A673 (cell line): ENCODE results near the gene DPM3. TPM values are rescaled to one million over a fixed set of nuclear protein-coding genes. Genes with fewer than 3 reads are reported as not detected.

ENCODE experiments used
- BruUV-seq: library from RNA; stranded (reverse); fragments of 400-500 nt; replicated peaks from 2 replicates; lab custom pipeline; 2021; lab: Mats Ljungman, UMichigan
- CTCF ChIA-PET: fragments of 300-600 bp; sonication (Branson Sonifier 250); formaldehyde crosslinking; loops from one replicate; lab custom pipeline; 2022; ENCODE audit warnings: antibody characterized with exemption; lab: Charles Lee
- POLR2A ChIA-PET: fragments of 300-600 bp; sonication (Branson Sonifier 250); formaldehyde crosslinking; loops from one replicate; lab custom pipeline; 2022; ENCODE audit warnings: antibody characterized with exemption; ENCODE audit not compliant: low non-redundant PET; lab: Charles Lee
- DNase-seq: peaks from one replicate; pipeline ENCODE4 v3.0.0-alpha.2; 2015; ENCODE audit warnings: low spot score
- H3K27ac ChIP-seq: fragments of 200-600 bp; sonication (generic); 2 replicates; pipeline ENCODE4 v1.5.1; 2016; ENCODE audit warnings: mixed run types, low read depth, mild to moderate bottlenecking, mixed read lengths, antibody characterized with exemption, low read length; ENCODE audit not compliant: poor library complexity, severe bottlenecking
- H3K27me3 ChIP-seq: fragments of 200-600 bp; sonication (generic); replicated peaks from 2 replicates; pipeline ENCODE4 v1.6.1; 2017; ENCODE audit warnings: mixed run types, low read depth, mild to moderate bottlenecking, mixed read lengths, antibody characterized with exemption, low read length; ENCODE audit not compliant: insufficient read depth, poor library complexity
- H3K36me3 ChIP-seq: fragments of 200-600 bp; sonication (generic); 2 replicates; pipeline ENCODE4 v1.6.1; 2016; ENCODE audit warnings: mixed run types, mild to moderate bottlenecking, mixed read lengths, antibody characterized with exemption, low read length; ENCODE audit not compliant: insufficient read depth, poor library complexity, severe bottlenecking
- H3K4me1 ChIP-seq: fragments of 200-600 bp; sonication (generic); 2 replicates; pipeline ENCODE4 v1.6.1; 2017; ENCODE audit warnings: mixed run types, mild to moderate bottlenecking, mixed read lengths, antibody characterized with exemption, low read length; ENCODE audit not compliant: insufficient read depth, poor library complexity, severe bottlenecking
- H3K4me3 ChIP-seq: fragments of 200-600 bp; sonication (generic); 2 replicates; pipeline ENCODE4 v1.5.1; 2016; ENCODE audit warnings: low read depth, mixed run types, mild to moderate bottlenecking, mixed read lengths, low read length; ENCODE audit not compliant: poor library complexity, severe bottlenecking
- H3K9me3 ChIP-seq: fragments of 200-600 bp; sonication (generic); 2 replicates; pipeline ENCODE4 v1.6.1; 2016; ENCODE audit warnings: mixed run types, low read depth, mild to moderate bottlenecking, mixed read lengths, antibody characterized with exemption, low read length; ENCODE audit not compliant: poor library complexity, severe bottlenecking
- EZH2 ChIP-seq: fragments of 200-600 bp; sonication (generic); IDR thresholded peaks from 2 replicates; pipeline ENCODE4 v1.6.1; 2017; ENCODE audit warnings: borderline replicate concordance, low read depth, mild to moderate bottlenecking, mixed read lengths, antibody characterized with exemption, low read length; ENCODE audit not compliant: poor library complexity, severe bottlenecking
- intact Hi-C: fragments of 100-400 bp; cut with micrococcal nuclease; formaldehyde crosslinking; loops from one replicate; pipeline ENCODE4 v1.10.0; 2022; ENCODE audit not compliant: unreplicated experiment
- total RNA-seq: library from RNA; stranded (reverse); gene quantifications from 2 replicates; pipeline ENCODE4 v1.2.3, GENCODE V29; 2021
- TF ChIP-seq, protein P1 (sequence below): fragments of 300-800, 200-600 bp; sonication (generic); conservative IDR thresholded peaks from 2 replicates; pipeline ENCODE4 v1.5.1; 2017; ENCODE audit warnings: low read depth, mild to moderate bottlenecking, antibody characterized with exemption, low read length, moderate library complexity, mixed read lengths

Gene DPM3
- total RNA-seq, 1 experiment from 2014 or later: 34.0 TPM

DNA sequence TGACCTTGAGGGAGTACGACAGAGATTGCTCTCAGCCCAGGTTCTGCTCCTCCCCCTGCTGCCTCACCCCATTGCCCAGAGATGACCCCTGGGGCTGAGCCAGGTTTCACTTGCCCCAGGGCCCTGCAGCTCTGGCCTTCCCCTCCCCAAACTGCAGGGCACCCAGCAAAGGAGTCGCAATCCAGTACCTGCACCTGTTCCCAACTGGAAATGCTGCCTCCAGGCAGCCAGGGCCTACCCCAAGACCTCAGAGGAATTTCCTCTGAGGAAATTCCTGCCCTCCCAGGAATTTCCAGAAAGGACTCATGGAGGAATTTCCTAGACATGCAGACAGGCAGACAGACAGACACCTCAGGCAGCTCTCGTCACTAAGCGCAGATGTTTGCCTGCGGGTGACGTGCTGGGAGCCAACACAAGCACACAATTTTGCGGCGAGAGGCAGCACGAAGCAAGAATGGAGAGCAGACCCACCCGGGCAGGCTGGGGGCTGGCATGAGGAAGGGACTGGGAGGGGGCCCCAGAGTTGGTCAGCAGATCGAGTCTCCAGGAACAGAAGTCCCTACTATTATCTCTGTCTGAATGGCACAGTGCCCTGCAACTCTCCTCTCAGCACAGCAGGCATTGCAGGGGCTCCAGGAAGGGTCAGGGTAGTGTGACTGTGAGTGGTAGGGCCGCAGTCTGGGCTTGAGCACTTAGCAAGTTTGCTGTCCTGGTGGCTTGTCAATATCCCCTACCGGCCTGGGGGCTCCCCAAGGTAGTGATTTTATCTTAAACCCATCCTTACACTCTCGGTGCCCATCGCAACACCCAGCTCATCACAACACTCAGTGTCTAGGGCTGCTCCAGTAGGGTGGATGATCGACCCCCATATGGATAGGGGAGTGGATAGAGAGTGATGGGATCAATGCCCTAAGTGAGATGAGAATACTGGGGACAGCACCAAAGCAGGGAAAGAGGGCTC is 15.5 kb downstream of the DPM3 start:
- ChIA-PET CTCF (interaction anchor here (1.3 kb wide), 1 partner anchor 33 kb away, joined by 6 read pairs; no protein-coding TSS in a partner anchor), POLR2A (no interaction called here)
- Histone ChIP-seq H3K27ac (no peak overlapping the region), H3K9me3 (no peaks in the 10 kb centered on the region), H3K4me3 (no peak overlapping the region), H3K27me3 (no peaks in the 10 kb centered on the region), H3K4me1 (peaks cover 30% of the 10 kb centered on the region), H3K36me3 (no peaks in the 10 kb centered on the region)
- intact Hi-C loops: loop anchor here (5.0 kb wide), 1 partner anchor 32 kb away; no protein-coding TSS in a partner anchor
- BruUV-seq: no TSS peak
- DNase-seq: no peak
- no peak for TF ChIP-seq EZH2
- TF ChIP-seq, protein P1, sequence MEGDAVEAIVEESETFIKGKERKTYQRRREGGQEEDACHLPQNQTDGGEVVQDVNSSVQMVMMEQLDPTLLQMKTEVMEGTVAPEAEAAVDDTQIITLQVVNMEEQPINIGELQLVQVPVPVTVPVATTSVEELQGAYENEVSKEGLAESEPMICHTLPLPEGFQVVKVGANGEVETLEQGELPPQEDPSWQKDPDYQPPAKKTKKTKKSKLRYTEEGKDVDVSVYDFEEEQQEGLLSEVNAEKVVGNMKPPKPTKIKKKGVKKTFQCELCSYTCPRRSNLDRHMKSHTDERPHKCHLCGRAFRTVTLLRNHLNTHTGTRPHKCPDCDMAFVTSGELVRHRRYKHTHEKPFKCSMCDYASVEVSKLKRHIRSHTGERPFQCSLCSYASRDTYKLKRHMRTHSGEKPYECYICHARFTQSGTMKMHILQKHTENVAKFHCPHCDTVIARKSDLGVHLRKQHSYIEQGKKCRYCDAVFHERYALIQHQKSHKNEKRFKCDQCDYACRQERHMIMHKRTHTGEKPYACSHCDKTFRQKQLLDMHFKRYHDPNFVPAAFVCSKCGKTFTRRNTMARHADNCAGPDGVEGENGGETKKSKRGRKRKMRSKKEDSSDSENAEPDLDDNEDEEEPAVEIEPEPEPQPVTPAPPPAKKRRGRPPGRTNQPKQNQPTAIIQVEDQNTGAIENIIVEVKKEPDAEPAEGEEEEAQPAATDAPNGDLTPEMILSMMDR: no peak

DNA sequence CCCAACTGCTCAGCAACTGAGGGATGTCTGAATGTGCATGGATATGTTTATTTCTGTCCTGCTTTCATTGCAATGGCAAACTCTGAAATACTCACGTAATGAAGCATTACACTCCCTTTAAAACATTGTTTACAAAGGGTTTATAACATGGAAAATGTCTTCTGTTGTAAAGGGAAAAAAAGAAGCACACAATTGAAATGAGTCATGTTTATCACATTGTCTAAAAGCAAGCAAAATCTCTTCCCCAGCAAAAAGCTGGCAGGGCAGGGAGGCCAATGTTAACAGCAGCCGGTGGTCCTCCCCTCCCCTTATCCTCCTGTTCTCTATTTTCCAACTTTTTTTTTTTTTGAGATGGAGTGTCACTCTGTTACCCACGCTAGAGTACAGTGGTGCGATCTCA is 16.5 kb downstream of the DPM3 start:
- H3K9me3 ChIP-seq: no peaks in the 10 kb centered on the region
- H3K27me3 ChIP-seq: no peaks in the 10 kb centered on the region
- no TSS peak for BruUV-seq
- TF ChIP-seq, protein P1: no peak
- no peak for TF ChIP-seq EZH2
- no peak overlapping the region for H3K27ac ChIP-seq
- POLR2A ChIA-PET: no interaction called here
- CTCF ChIA-PET: no interaction called here
- no peaks in the 10 kb centered on the region for H3K36me3 ChIP-seq
- no peak overlapping the region for H3K4me3 ChIP-seq
- DNase-seq: no peak
- intact Hi-C loops: no loop called here
- H3K4me1 ChIP-seq: peaks cover 21% of the 10 kb centered on the region

DNA sequence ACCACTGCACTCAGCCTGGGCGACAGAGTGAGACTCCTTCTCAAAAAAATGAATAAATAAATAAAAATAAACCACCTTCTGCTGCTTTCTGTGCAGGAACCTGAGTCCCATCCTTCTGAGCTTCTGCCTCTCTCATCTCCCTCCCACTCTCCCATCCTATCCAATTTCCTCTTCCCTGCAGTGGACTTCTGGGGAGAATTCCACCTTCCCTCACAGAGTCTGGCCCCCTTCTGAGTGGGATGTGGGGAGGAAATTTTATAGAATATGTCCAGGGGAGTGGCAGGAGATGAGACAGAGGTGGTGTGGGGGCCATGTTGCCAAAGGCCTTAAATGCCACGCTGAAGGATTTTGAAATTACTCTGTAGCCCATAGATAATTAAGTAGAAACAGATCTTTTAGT is 18.0 kb downstream of the DPM3 start:
- Histone ChIP-seq H3K27ac (no peak overlapping the region), H3K4me1 (peaks cover 10% of the 10 kb centered on the region), H3K36me3 (no peaks in the 10 kb centered on the region), H3K9me3 (no peaks in the 10 kb centered on the region), H3K27me3 (no peaks in the 10 kb centered on the region), H3K4me3 (no peak overlapping the region)
- intact Hi-C loops: no loop called here
- ChIA-PET POLR2A (no interaction called here), CTCF (no interaction called here)
- TF ChIP-seq, protein P1: no peak
- TF ChIP-seq EZH2: no peak
- no peak for DNase-seq
- BruUV-seq: no TSS peak
